Urinary bladder (tissue), 4 donors: ENCODE measurements around the gene EXOC6B. TPM values are rescaled to one million over a fixed set of nuclear protein-coding genes. Genes with fewer than 3 reads are reported as not detected.

Experiments used
- DNase-seq: peaks from one replicate; pipeline ENCODE4 v3.0.0-alpha.2; 2015; ENCODE audit errors: extremely low spot score
- H3K27ac ChIP-seq: one replicate; pipeline ENCODE4 v1.5.1; 2013; ENCODE audit warnings: low read depth, mild to moderate bottlenecking, moderate library complexity
- H3K36me3 ChIP-seq: one replicate; pipeline ENCODE4 v1.6.1; 2013; ENCODE audit warnings: mild to moderate bottlenecking, moderate library complexity; ENCODE audit not compliant: insufficient read depth
- H3K4me1 ChIP-seq: one replicate; pipeline ENCODE4 v1.6.1; 2013; ENCODE audit warnings: mild to moderate bottlenecking, moderate library complexity; ENCODE audit not compliant: insufficient read depth
- H3K4me3 ChIP-seq: one replicate; pipeline ENCODE4 v1.5.1; 2013; ENCODE audit warnings: low read depth, low read length
- WGBS: extraction: QIAGEN DNeasy Blood & Tissue Kit; methylation state at CpG from one replicate; pipeline ENCODE4 v1.1.7; 2013; 5-methylcytosine and 5-hydroxymethylcytosine counted together
- polyA plus RNA-seq: library from polyadenylated mRNA; stranded (reverse); fragments of 200-250 nt; gene quantifications from one replicate; pipeline ENCODE4 v1.2.3, GENCODE V29; 2013
- total RNA-seq: library from RNA; depleted of rRNA; stranded (reverse); fragments of >200 nt; gene quantifications from one replicate; pipeline ENCODE4 v1.2.3, GENCODE V29; 2014
- donor health status: healthy with polysubstance abuse.
- donor health status: healthy.

EXOC6B gene
- total and polyA plus RNA-seq, 2 donors, result 14.5 to 47.6 TPM

GRCh38 chr2:72154386-72154975, 671.4 kb downstream of the EXOC6B start:
- no peak for DNase-seq
- 83% methylated on average over 16 of the region's 16 CpGs for WGBS
- Histone ChIP-seq H3K27ac (no peak overlapping the region), H3K36me3 (no peaks in the 10 kb centered on the region), H3K4me1 (no peaks in the 10 kb centered on the region), H3K4me3 (no peak overlapping the region)

GRCh38 chr2:72153924-72154323, 671.9 kb downstream of the EXOC6B start:
- Histone ChIP-seq H3K27ac (no peak overlapping the region), H3K4me1 (no peaks in the 10 kb centered on the region), H3K4me3 (no peak overlapping the region), H3K36me3 (no peaks in the 10 kb centered on the region)
- no peak for DNase-seq
- 89% methylated on average over 5 of the region's 5 CpGs for WGBS

- H3K27ac ChIP-seq, result no peak overlapping the region
- DNase-seq, result no peak
- 87% methylated on average over 18 of the region's 18 CpGs for WGBS
- H3K4me1 ChIP-seq, result no peaks in the 10 kb centered on the region
- H3K4me3 ChIP-seq, result no peak overlapping the region
- no peaks in the 10 kb centered on the region for H3K36me3 ChIP-seq
These were observed 672.6 kb downstream of the EXOC6B start for GRCh38 chr2:72153026-72153791.

GRCh38 chr2:72150861-72151356, 674.9 kb downstream of the EXOC6B start:
- H3K4me1 ChIP-seq, result no peaks in the 10 kb centered on the region
- no peaks in the 10 kb centered on the region for H3K36me3 ChIP-seq
- no peak overlapping the region for H3K27ac ChIP-seq
- H3K4me3 ChIP-seq, result no peak overlapping the region
- 69% methylated on average over 2 of the region's 2 CpGs for WGBS
- no peak for DNase-seq

- WGBS, result 6% methylated on average over 28 of the region's 28 CpGs
- Histone ChIP-seq H3K36me3 (no peaks in the 10 kb centered on the region), H3K27ac (no peak overlapping the region), H3K4me1 (no peaks in the 10 kb centered on the region), H3K4me3 (no peak overlapping the region)
- DNase-seq, result peak; percentile 69
These were observed 675.5 kb downstream of the EXOC6B start for GRCh38 chr2:72150157-72150860.

- DNase-seq, result no peak
- Histone ChIP-seq H3K4me1 (no peaks in the 10 kb centered on the region), H3K27ac (no peak overlapping the region), H3K4me3 (peak overlapping the region; percentile 47), H3K36me3 (no peaks in the 10 kb centered on the region)
- 2% methylated on average over 45 of the region's 45 CpGs for WGBS
These were observed 676.2 kb downstream of the EXOC6B start for GRCh38 chr2:72149556-72150156.

- H3K4me3 ChIP-seq, result peak overlapping the region; percentile 47
- H3K36me3 ChIP-seq, result no peaks in the 10 kb centered on the region
- H3K4me1 ChIP-seq, result peaks cover 1% of the 10 kb centered on the region
- H3K27ac ChIP-seq, result no peak overlapping the region
- WGBS, result under 1% methylated on average over 65 of the region's 65 CpGs
- no peak for DNase-seq
These were observed 676.8 kb downstream of the EXOC6B start for GRCh38 chr2:72148837-72149555.

GRCh38 chr2:72148003-72148836, 677.6 kb downstream of the EXOC6B start:
- Histone ChIP-seq H3K4me3 (peak overlapping the region; percentile 47), H3K4me1 (peaks cover 4% of the 10 kb centered on the region), H3K36me3 (no peaks in the 10 kb centered on the region), H3K27ac (no peak overlapping the region)
- DNase-seq, result no peak
- whole genome bisulfite sequencing, result 1% methylated on average over 68 of the region's 68 CpGs

GRCh38 chr2:72147303-72147971, 678.4 kb downstream of the EXOC6B start, which contains the start of gene CYP26B1:
Gene CYP26B1, minus strand, starts transcription at chr2:72147862. Its CDS starts 28 bp downstream, at chr2:72147834.
- DNase-seq, result no peak
- peaks cover 4% of the 10 kb centered on the region for H3K4me1 ChIP-seq
- no peaks in the 10 kb centered on the region for H3K36me3 ChIP-seq
- WGBS, result 2% methylated on average over 69 of the region's 69 CpGs
- H3K4me3 ChIP-seq, result peak within 1 kb of the TSS; percentile 47
- H3K27ac ChIP-seq, result no peak within 1 kb of the TSS

GRCh38 chr2:72146347-72147302, 679.2 kb downstream of the EXOC6B start:
- Histone ChIP-seq H3K4me1 (peaks cover 4% of the 10 kb centered on the region), H3K27ac (no peak overlapping the region), H3K36me3 (no peaks in the 10 kb centered on the region), H3K4me3 (peak overlapping the region; percentile 38)
- WGBS, result 5% methylated on average over 58 of the region's 58 CpGs
- DNase-seq, result no peak

- Histone ChIP-seq H3K27ac (no peak overlapping the region), H3K36me3 (no peaks in the 10 kb centered on the region), H3K4me3 (peak overlapping the region; percentile 35), H3K4me1 (peaks cover 4% of the 10 kb centered on the region)
- no peak for DNase-seq
- WGBS, result 3% methylated on average over 33 of the region's 33 CpGs
These were observed 680.0 kb downstream of the EXOC6B start for GRCh38 chr2:72145658-72146329.
